Liver (tissue), 9 donors: ENCODE data around the gene EVI5. TPM values are rescaled to one million over a fixed set of nuclear protein-coding genes. Genes with fewer than 3 reads are reported as not detected.

ENCODE experiments used
- DNase-seq: peaks from one replicate; pipeline ENCODE4 v3.0.0-alpha.2; 2017; ENCODE audit warnings: low spot score
- H3K27ac ChIP-seq, 2 donors: one replicate each; pipeline ENCODE4 v1.7.0; 2013; ENCODE audit warnings: inconsistent platforms in 2 of 2, low read length in 2 of 2, control low read depth in 1 of 2, low read depth in 1 of 2, mild to moderate bottlenecking in 1 of 2
- H3K27me3 ChIP-seq, 4 donors: one replicate each; pipeline versions ENCODE4 v1.6.1 to v1.7.0; 2013; ENCODE audit warnings: low read length in 3 of 4, inconsistent platforms in 1 of 4, mild to moderate bottlenecking in 1 of 4, moderate library complexity in 1 of 4; ENCODE audit not compliant: control insufficient read depth in 4 of 4, insufficient read depth in 4 of 4
- H3K36me3 ChIP-seq, 4 donors: one replicate each; pipeline versions ENCODE4 v1.6.1 to v1.7.0; 2013; ENCODE audit warnings: low read length in 3 of 4, mild to moderate bottlenecking in 3 of 4, low read depth in 1 of 4, moderate library complexity in 1 of 4; ENCODE audit not compliant: control insufficient read depth in 4 of 4, insufficient read depth in 3 of 4
- H3K4me1 ChIP-seq, 4 donors: one replicate each; pipeline versions ENCODE4 v1.6.1 to v1.7.0; 2013; ENCODE audit warnings: low read length in 3 of 4, mild to moderate bottlenecking in 3 of 4, moderate library complexity in 1 of 4; ENCODE audit not compliant: control insufficient read depth in 4 of 4, insufficient read depth in 4 of 4
- H3K4me3 ChIP-seq, 3 donors: one replicate each; pipeline versions ENCODE4 v1.6.1 to v1.7.0; 2013; ENCODE audit warnings: low read length in 3 of 3, control low read depth in 1 of 3, low read depth in 1 of 3, mild to moderate bottlenecking in 1 of 3
- H3K9ac ChIP-seq, 2 donors: one replicate each; pipeline ENCODE4 v1.7.0; 2013; ENCODE audit warnings: low read length in 2 of 2, mild to moderate bottlenecking in 2 of 2, moderate library complexity in 2 of 2, control low read depth in 1 of 2, low read depth in 1 of 2
- H3K9me3 ChIP-seq, 4 donors: one replicate each; pipeline versions ENCODE4 v1.6.1 to v1.7.0; 2013; ENCODE audit warnings: low read length in 3 of 4; ENCODE audit not compliant: control insufficient read depth in 4 of 4
- ATF3 ChIP-seq: IDR thresholded peaks from 2 replicates; pipeline ENCODE4 v1.6.1; 2016; ENCODE audit warnings: antibody characterized with exemption
- CTCF ChIP-seq: fragments of 150-350 bp; IDR thresholded peaks from 2 replicates; pipeline ENCODE4 v1.5.1; 2017; ENCODE audit warnings: improper control_type of control experiment, low read depth, low read length; ENCODE audit not compliant: missing input control
- EGR1 ChIP-seq, 2 donors: IDR thresholded peaks; 2 replicates each; pipeline ENCODE4 v1.6.1; 2016 to 2018; ENCODE audit warnings: antibody characterized with exemption in 2 of 2, low read depth in 2 of 2
- FOXA1 ChIP-seq: IDR thresholded peaks from 2 replicates; pipeline ENCODE4 v1.6.1; 2016; ENCODE audit warnings: antibody characterized with exemption
- HNF4A ChIP-seq, 2 donors: conservative IDR thresholded peaks; 2 replicates each; pipeline ENCODE4 v1.6.1; 2016; ENCODE audit warnings: antibody characterized with exemption in 2 of 2, mild to moderate bottlenecking in 2 of 2
- HNF4G ChIP-seq: IDR thresholded peaks from 2 replicates; pipeline ENCODE4 v1.6.1; 2016; ENCODE audit warnings: antibody characterized with exemption
- JUND ChIP-seq, 2 donors: IDR thresholded peaks; 2 replicates each; pipeline ENCODE4 v1.6.1; 2016; ENCODE audit warnings: antibody characterized with exemption in 2 of 2
- MAX ChIP-seq: IDR thresholded peaks from 2 replicates; pipeline ENCODE4 v1.6.1; 2016; ENCODE audit warnings: antibody characterized with exemption
- NR2F2 ChIP-seq: IDR thresholded peaks from 2 replicates; pipeline ENCODE4 v1.6.1; 2016; ENCODE audit warnings: antibody characterized with exemption
- RAD21 ChIP-seq, 2 donors: IDR thresholded peaks; 2 replicates each; pipeline ENCODE4 v1.6.1; 2016; ENCODE audit warnings: antibody characterized with exemption in 2 of 2, mild to moderate bottlenecking in 2 of 2
- REST ChIP-seq: IDR thresholded peaks from 2 replicates; pipeline ENCODE4 v1.6.1; 2016; ENCODE audit warnings: antibody characterized with exemption, mild to moderate bottlenecking
- RXRA ChIP-seq, 2 donors: IDR thresholded peaks; 2 replicates each; pipeline ENCODE4 v1.6.1; 2017 to 2018; ENCODE audit warnings: antibody characterized with exemption in 2 of 2, mild to moderate bottlenecking in 1 of 2
- SP1 ChIP-seq: IDR thresholded peaks from 2 replicates; pipeline ENCODE4 v1.6.1; 2018; ENCODE audit warnings: antibody characterized with exemption, mild to moderate bottlenecking
- WGBS: extraction: QIAGEN DNeasy Blood & Tissue Kit; methylation state at CpG from one replicate; pipeline ENCODE4 v1.1.7; 2013; 5-methylcytosine and 5-hydroxymethylcytosine counted together
- polyA plus RNA-seq, 2 donors: library from polyadenylated mRNA; stranded (reverse) in 1 of 2; unstranded in 1 of 2; fragments of 200-250 nt in 1 of 2; fragments of >200 nt in 1 of 2; fragmentation: Nextera tagmentation in 1 of 2; extraction: Ambion mirVana in 1 of 2; gene quantifications; one replicate each; pipeline versions ENCODE4 v1.2.1 to v1.2.3, GENCODE V29; 2013 to 2015
- total RNA-seq, 2 donors: library from RNA; depleted of rRNA; stranded (reverse); fragments of >200 nt; gene quantifications; one replicate each; pipeline ENCODE4 v1.2.3, GENCODE V29; 2014
- donor health status: healthy.
- donor health status: healthy.
- donor health status: healthy.
- donor health status: healthy.
- donor health status: healthy.

The EVI5 gene
- total and polyA plus RNA-seq, 4 donors = 4.0 to 35.9 (median 19.1) TPM

GRCh38 chr1:92805216-92805615 is 20.3 kb upstream of the EVI5 start (continued):
- no peak for TF ChIP-seq CTCF
- no peak for TF ChIP-seq MAX
- no peak for TF ChIP-seq FOXA1
- no peak for TF ChIP-seq ATF3
- no peak for TF ChIP-seq JUND (IDR thresholded peaks at IDR 0.05)
- TF ChIP-seq HNF4G = no peak

GRCh38 chr1:92804721-92805201 is 19.9 kb upstream of the EVI5 start:
- peak overlapping the region; percentile 37 to 38 for H3K27ac ChIP-seq
- H3K9me3 ChIP-seq = no peaks in the 10 kb centered on the region

GRCh38 chr1:92803140-92803887 is 18.4 kb upstream of the EVI5 start:
- no peak overlapping the region for H3K4me3 ChIP-seq
- no peak for DNase-seq
- 95% methylated on average over 7 of the region's 7 CpGs for WGBS
- TF ChIP-seq HNF4G (no peak), JUND (IDR thresholded peaks at IDR 0.05) (no peak), FOXA1 (no peak), CTCF (no peak), EGR1 (IDR thresholded peaks at IDR 0.05; ENCODE audit: low read depth in 2 of 2) (no peak), REST (no peak), NR2F2 (no peak), ATF3 (no peak), HNF4A (conservative IDR thresholded peaks at IDR 0.05) (no peak)
- no peaks in the 10 kb centered on the region for H3K27me3 ChIP-seq
- H3K27ac ChIP-seq = no peak overlapping the region
- H3K36me3 ChIP-seq = no peaks in the 10 kb centered on the region
- no peaks in the 10 kb centered on the region for H3K9me3 ChIP-seq
- H3K4me1 ChIP-seq = no peaks in the 10 kb centered on the region
- no peak overlapping the region for H3K9ac ChIP-seq

More at GRCh38 chr1:92804721-92805201, 19.9 kb upstream of the EVI5 start:
- DNase-seq = no peak
- H3K27me3 ChIP-seq = no peaks in the 10 kb centered on the region
- H3K4me3 ChIP-seq = no peak overlapping the region
- no peaks in the 10 kb centered on the region for H3K36me3 ChIP-seq
- no peak overlapping the region for H3K9ac ChIP-seq
- 38% methylated on average over 7 of the region's 7 CpGs for WGBS
- peak; percentile 22 to 23 for TF ChIP-seq RXRA (IDR thresholded peaks at IDR 0.05)
- TF ChIP-seq NR2F2 = peak; percentile 93
- TF ChIP-seq JUND (IDR thresholded peaks at IDR 0.05) = peak; percentile 45 to 61
- TF ChIP-seq SP1 = peak; percentile 47
- no peak for TF ChIP-seq RAD21 (IDR thresholded peaks at IDR 0.05)
- H3K4me1 ChIP-seq = no peaks in the 10 kb centered on the region
